ENCODE results near the gene ARL5C. TPM values are rescaled to one million over a fixed set of nuclear protein-coding genes. Genes with fewer than 3 reads are reported as not detected.

The ARL5C gene
- total RNA-seq, 1 donor from 2014 or later: not detected

DNA sequence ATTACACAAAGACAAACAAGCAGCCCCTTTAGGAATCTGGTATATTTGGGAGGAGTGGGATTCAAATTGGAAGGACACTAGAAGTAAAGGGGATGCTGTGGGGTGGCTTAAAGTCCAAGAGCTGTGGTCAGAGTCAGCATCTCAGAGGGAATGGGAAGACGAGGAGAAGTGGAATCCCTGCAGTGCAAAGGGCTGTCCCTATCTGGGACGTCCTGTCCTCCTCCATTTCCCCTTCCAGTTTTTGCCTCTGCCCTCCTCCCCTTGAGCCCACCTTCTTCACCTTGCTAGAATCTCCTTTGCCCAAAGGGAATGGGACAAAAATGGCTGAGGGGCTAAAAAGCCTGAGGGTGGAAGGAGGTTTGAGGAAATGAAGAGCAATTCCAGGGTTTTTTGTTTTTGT lies 10.3 kb downstream of the ARL5C start:
- TF ChIP-seq, protein P1, sequence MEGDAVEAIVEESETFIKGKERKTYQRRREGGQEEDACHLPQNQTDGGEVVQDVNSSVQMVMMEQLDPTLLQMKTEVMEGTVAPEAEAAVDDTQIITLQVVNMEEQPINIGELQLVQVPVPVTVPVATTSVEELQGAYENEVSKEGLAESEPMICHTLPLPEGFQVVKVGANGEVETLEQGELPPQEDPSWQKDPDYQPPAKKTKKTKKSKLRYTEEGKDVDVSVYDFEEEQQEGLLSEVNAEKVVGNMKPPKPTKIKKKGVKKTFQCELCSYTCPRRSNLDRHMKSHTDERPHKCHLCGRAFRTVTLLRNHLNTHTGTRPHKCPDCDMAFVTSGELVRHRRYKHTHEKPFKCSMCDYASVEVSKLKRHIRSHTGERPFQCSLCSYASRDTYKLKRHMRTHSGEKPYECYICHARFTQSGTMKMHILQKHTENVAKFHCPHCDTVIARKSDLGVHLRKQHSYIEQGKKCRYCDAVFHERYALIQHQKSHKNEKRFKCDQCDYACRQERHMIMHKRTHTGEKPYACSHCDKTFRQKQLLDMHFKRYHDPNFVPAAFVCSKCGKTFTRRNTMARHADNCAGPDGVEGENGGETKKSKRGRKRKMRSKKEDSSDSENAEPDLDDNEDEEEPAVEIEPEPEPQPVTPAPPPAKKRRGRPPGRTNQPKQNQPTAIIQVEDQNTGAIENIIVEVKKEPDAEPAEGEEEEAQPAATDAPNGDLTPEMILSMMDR (IDR thresholded peaks at IDR 0.05): no peak
- POLR2A ChIA-PET: no interaction called here
- no peak overlapping the region for H3K27ac Mint-ChIP-seq
- peaks cover 20% of the 10 kb centered on the region for H3K27me3 Mint-ChIP-seq
- no peak overlapping the region for H3K4me3 Mint-ChIP-seq
- CTCF ChIA-PET: no interaction called here
- H3K36me3 Mint-ChIP-seq (ENCODE audit: low read depth): peaks cover 11% of the 10 kb centered on the region
- DNase-seq: no peak
- ATAC-seq (ENCODE audit: low read depth): no peak
- H3K4me1 Mint-ChIP-seq: peaks cover 33% of the 10 kb centered on the region
- H3K9me3 Mint-ChIP-seq: no peaks in the 10 kb centered on the region
- intact Hi-C loops (cut with micrococcal nuclease): loop anchor here (10.0 kb wide), 1 partner anchor 481 kb away; the partner anchor contains the start of gene EPOP

DNA sequence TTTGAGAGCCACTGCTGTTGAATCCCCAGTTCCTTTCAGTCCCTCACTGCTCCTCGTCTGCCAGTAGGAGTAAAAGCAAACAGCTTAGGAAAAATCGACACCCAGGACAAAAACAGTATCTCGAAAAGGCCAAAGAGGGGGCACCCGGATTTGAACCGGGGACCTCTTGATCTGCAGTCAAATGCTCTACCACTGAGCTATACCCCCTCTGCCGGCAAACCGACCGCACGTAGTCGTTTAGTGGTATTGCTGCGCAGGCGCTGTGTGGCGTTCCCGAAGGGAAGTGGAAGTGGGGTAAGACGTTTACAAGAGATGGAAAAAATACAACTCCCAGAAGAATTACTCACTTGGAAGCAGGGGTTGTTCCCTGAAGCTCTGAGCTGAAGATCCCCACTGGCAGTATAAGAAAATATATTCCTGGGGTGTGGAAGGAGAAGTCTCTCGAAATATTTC lies 12.3 kb downstream of the ARL5C start:
- Mint-ChIP-seq H3K4me3 (peak overlapping the region; percentile 97), H3K27me3 (peaks cover 38% of the 10 kb centered on the region), H3K36me3 (ENCODE audit: low read depth) (peaks cover 11% of the 10 kb centered on the region), H3K4me1 (peaks cover 36% of the 10 kb centered on the region), H3K27ac (peak overlapping the region; percentile 99), H3K9me3 (no peaks in the 10 kb centered on the region)
- TF ChIP-seq, protein P1 (IDR thresholded peaks at IDR 0.05): no peak
- DNase-seq: peak; percentile 92
- intact Hi-C loops (cut with micrococcal nuclease): loop anchor here (1.0 to 10.0 kb wide), 16 partner anchors 11 to 595 kb away; partner anchors contain the start of genes CACNB1, EPOP, FBXO47 and LASP1NB
- CTCF ChIA-PET: interaction anchor here (0.6 to 5.4 kb wide), 24 partner anchors 12 to 627 kb away, joined by 3 to 160 read pairs (median 4); partner anchors contain the start of genes ARL5C, CWC25, LASP1 and RPL19
- peak; percentile 54 for ATAC-seq (ENCODE audit: low read depth)
- POLR2A ChIA-PET: interaction anchor here (0.5 to 4.2 kb wide), 20 partner anchors 11 to 1747 kb away, joined by 3 to 40 read pairs (median 4); partner anchors contain the start of genes ARL5C, FBXO47, LASP1 and LASP1NB

DNA sequence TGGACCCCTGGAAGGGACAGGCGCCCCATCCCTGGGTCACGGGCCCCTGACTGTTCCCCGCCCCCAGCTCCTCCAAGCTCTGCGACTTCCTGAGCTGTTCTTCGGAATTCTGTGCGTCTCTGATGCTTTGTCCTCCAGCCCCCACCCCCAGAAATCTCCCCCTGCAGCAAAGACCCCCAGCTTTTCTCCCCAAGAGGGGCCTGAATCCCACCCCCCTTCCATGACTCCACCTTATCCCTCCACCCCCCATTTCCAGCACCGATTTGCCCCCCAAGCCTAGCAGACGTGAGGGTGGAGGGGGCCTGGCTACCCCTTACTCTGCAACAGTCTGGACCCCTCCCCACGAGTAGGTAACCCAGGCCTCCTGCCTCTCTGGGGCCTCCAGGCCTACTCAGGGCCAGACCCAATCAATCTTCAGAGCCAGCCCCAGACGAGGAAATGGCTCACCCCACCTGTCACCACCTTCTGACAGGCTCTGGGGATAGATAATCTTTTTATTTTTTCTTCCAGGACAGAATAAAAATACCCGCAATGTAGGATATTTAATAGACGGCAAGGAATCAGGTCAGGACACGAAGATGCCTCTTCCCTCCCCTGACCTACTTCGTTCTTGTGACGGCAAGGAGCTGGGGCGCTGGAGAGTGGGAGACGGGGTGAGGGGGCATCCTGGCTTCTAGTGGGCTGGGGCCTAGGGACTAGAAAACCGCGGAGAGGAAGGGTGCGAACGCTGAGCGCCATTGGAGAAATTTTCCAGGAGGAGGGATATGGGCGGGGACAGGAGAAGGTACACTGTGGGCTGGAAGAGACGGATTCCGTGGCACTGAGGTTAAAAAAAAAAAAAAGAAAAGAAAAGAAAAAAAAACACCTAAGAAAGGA lies 13.8 kb downstream of the ARL5C start:
- H3K27ac Mint-ChIP-seq: peak overlapping the region; percentile 99

DNA sequence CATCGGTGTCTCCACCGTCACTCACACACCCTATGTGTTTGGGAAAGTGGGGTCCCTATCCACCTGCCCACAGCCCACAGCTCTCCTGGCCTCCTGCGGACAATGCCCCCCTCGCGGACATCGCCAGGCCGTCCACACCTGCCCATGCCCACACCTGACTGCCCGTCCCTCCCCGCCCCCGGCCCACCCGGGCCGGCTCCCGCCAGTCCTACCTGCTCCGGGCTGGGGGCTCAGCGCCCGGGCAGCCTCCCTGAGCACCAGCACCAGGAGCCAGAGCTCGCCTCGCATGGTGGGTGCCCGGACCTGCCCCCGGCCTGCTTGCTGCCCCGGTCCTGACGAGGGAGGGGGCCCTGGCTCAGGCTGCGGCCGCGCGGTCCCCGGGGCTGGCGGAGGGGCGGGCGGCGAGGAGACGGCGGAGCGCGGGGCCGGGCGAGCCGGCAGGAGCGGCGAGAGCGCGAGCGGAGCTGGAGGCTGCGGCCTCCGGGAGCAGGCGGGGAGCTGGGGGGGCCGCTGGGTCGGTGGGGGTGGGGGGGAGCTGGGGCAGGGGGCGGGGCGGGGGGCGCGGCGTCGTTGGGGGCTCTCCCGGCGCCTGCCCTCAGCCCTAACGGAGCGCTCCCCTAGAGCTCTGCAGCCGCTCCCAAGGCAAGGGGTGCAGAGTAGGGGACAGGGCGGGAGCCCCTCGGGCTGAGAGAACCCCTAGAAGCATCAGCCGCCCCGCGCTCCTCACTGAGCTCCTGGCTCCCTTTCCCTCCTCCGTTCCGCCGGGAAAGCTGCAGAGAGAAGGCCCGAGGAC lies 14.6 kb downstream of the ARL5C start, which contains the start of gene PLXDC1:
TSS of gene PLXDC1 (minus strand) at position 488 of the 793 bp plus-strand sequence. CDS start at position 288, 200 bp downstream.
- Mint-ChIP-seq H3K27ac (no peak within 1 kb of the TSS), H3K9me3 (no peaks in the 10 kb centered on the region), H3K4me3 (peak within 1 kb of the TSS; percentile 97), H3K27me3 (peaks cover 47% of the 10 kb centered on the region), H3K36me3 (ENCODE audit: low read depth) (peaks cover 11% of the 10 kb centered on the region), H3K4me1 (peaks cover 36% of the 10 kb centered on the region)
- no peak for DNase-seq
- intact Hi-C loops (cut with micrococcal nuclease): loop anchor here (5.0 to 10.0 kb wide), 2 partner anchors 184 to 477 kb away; partner anchors contain the start of genes EPOP and FBXO47
- no peak for ATAC-seq (ENCODE audit: low read depth)
- ChIA-PET POLR2A (interaction anchor here (1.0 to 4.2 kb wide), 2 partner anchors 13 to 282 kb away, joined by 6 to 40 read pairs; partner anchors contain the start of gene LASP1), CTCF (interaction anchor here (1.3 to 5.4 kb wide), 2 partner anchors 93 to 168 kb away, joined by 6 to 160 read pairs; no protein-coding TSS in a partner anchor)
- TF ChIP-seq, protein P1 (IDR thresholded peaks at IDR 0.05): no peak

More for the DNA sequence above, 13.8 kb downstream of the ARL5C start:
- ChIA-PET CTCF (interaction anchor here (0.6 to 5.4 kb wide), 24 partner anchors 8 to 1760 kb away, joined by 3 to 160 read pairs (median 4); partner anchors contain the start of genes ARL5C, LASP1 and RPL19), POLR2A (interaction anchor here (0.6 to 4.2 kb wide), 13 partner anchors 13 to 1016 kb away, joined by 3 to 40 read pairs (median 6); partner anchors contain the start of genes ARL5C, LASP1, PSMB3 and RPL19)
- Mint-ChIP-seq H3K9me3 (no peaks in the 10 kb centered on the region), H3K4me3 (peak overlapping the region; percentile 97), H3K27me3 (peaks cover 45% of the 10 kb centered on the region), H3K36me3 (ENCODE audit: low read depth) (peaks cover 11% of the 10 kb centered on the region), H3K4me1 (peaks cover 36% of the 10 kb centered on the region)
- DNase-seq: no peak
- TF ChIP-seq, protein P1 (IDR thresholded peaks at IDR 0.05): no peak
- intact Hi-C loops (cut with micrococcal nuclease): loop anchor here (2.0 to 10.0 kb wide), 6 partner anchors 45 to 477 kb away; partner anchors contain the start of genes CACNB1, EPOP, FBXO47 and LASP1NB
- no peak for ATAC-seq (ENCODE audit: low read depth)
